ENCODE results near the gene EVC2.

DNA sequence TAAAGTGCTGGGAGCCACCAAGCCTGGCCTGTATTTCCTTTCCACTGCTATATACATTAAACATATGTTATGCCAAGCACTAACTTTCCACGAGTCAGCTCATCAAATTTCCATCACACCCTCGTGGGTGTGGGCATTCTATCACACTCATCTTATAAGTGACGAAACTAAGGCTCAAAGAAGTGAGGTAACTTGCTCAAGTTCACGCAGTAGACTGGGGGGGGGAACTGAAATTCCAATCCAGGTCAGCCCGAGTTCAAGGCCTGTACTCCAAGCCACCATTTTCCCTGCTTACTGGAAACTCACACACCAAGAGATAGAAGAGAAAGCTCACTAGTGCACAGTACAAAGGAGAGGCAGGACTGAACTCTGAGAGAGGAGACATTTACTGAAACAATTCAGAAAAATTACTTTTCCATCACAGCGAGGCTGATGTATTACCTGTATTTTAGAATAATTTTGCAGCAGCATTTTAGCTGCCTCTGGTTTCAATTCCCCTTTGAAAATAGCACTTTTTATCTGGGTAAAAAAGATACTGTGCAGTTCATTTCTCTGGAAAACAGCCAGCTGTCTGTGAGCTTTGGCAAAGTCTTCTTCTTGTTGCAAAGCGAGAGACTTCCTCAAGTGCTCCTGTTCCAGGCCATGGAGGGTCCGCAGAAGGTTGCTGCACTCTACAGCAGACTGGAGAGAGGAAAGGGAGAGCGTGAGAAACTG is 76.8 kb downstream of the EVC2 start:
- no peak for TF ChIP-seq POLR2A (IDR thresholded peaks at IDR 0.05)
- TF ChIP-seq, protein P1, sequence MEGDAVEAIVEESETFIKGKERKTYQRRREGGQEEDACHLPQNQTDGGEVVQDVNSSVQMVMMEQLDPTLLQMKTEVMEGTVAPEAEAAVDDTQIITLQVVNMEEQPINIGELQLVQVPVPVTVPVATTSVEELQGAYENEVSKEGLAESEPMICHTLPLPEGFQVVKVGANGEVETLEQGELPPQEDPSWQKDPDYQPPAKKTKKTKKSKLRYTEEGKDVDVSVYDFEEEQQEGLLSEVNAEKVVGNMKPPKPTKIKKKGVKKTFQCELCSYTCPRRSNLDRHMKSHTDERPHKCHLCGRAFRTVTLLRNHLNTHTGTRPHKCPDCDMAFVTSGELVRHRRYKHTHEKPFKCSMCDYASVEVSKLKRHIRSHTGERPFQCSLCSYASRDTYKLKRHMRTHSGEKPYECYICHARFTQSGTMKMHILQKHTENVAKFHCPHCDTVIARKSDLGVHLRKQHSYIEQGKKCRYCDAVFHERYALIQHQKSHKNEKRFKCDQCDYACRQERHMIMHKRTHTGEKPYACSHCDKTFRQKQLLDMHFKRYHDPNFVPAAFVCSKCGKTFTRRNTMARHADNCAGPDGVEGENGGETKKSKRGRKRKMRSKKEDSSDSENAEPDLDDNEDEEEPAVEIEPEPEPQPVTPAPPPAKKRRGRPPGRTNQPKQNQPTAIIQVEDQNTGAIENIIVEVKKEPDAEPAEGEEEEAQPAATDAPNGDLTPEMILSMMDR (IDR thresholded peaks at IDR 0.05): no peak

Measured in lower leg skin (tissue), 3 donors.